H9 (cell line): ENCODE measurements around the gene ENTR1. TPM values are rescaled to one million over a fixed set of nuclear protein-coding genes. Genes with fewer than 3 reads are reported as not detected.

Source experiments
- DNase-seq: peaks from one replicate; pipeline ENCODE4 v3.0.0-alpha.2; 2017
- H2AFZ ChIP-seq: one replicate; pipeline ENCODE4 v1.6.1; 2013; ENCODE audit warnings: mild to moderate bottlenecking, low read length, control low read depth, moderate library complexity
- H2AK5ac ChIP-seq: 2 replicates; pipeline ENCODE4 v1.6.1; 2013; ENCODE audit warnings: low read length, control low read depth, mixed read lengths; ENCODE audit not compliant: insufficient read length
- H2BK120ac ChIP-seq: one replicate; pipeline ENCODE4 v1.6.1; 2013; ENCODE audit warnings: low read depth, mild to moderate bottlenecking, low read length, control low read depth, inconsistent platforms; ENCODE audit not compliant: poor library complexity, severe bottlenecking
- H2BK12ac ChIP-seq: 2 replicates; pipeline ENCODE4 v1.6.1; 2013; ENCODE audit warnings: low read length, control low read depth, mixed read lengths, low read depth; ENCODE audit not compliant: insufficient read length
- H2BK15ac ChIP-seq: 2 replicates; pipeline ENCODE4 v1.6.1; 2013; ENCODE audit warnings: low read depth, low read length, control low read depth
- H2BK20ac ChIP-seq: one replicate; pipeline ENCODE4 v1.6.1; 2013; ENCODE audit warnings: low read depth, mild to moderate bottlenecking, low read length, control low read depth, inconsistent platforms; ENCODE audit not compliant: poor library complexity, severe bottlenecking
- H2BK5ac ChIP-seq: 2 replicates; pipeline ENCODE4 v1.6.1; 2013; ENCODE audit warnings: low read length, control low read depth, mixed read lengths; ENCODE audit not compliant: insufficient read length
- H3K14ac ChIP-seq: 2 replicates; pipeline ENCODE4 v1.6.1; 2013; ENCODE audit warnings: low read length, control low read depth; ENCODE audit not compliant: insufficient read depth
- H3K18ac ChIP-seq: 2 replicates; pipeline ENCODE4 v1.6.1; 2013; ENCODE audit warnings: low read depth, mild to moderate bottlenecking, mixed read lengths, low read length, control low read depth; ENCODE audit not compliant: insufficient read length
- H3K23ac ChIP-seq: 2 replicates; pipeline ENCODE4 v1.6.1; 2013; ENCODE audit warnings: low read length, control low read depth, mixed read lengths, low read depth; ENCODE audit not compliant: insufficient read length
- H3K23me2 ChIP-seq: 2 replicates; pipeline ENCODE4 v1.6.1; 2013; ENCODE audit warnings: low read depth, mild to moderate bottlenecking, mixed read lengths, low read length, control low read depth; ENCODE audit not compliant: insufficient read length, poor library complexity, severe bottlenecking
- H3K27ac ChIP-seq: 2 replicates; pipeline ENCODE4 v1.5.1; 2013; ENCODE audit warnings: low read length, control low read depth, mixed read lengths, low read depth; ENCODE audit not compliant: insufficient read length
- H3K27me3 ChIP-seq: 2 replicates; pipeline ENCODE4 v1.6.1; 2013; ENCODE audit warnings: low read length, control low read depth, inconsistent platforms; ENCODE audit not compliant: insufficient read depth
- H3K4ac ChIP-seq: 2 replicates; pipeline ENCODE4 v1.6.1; 2013; ENCODE audit warnings: low read depth, mild to moderate bottlenecking, control low read depth, inconsistent platforms, low read length, moderate library complexity
- H3K4me1 ChIP-seq: 2 replicates; pipeline ENCODE4 v1.6.1; 2013; ENCODE audit warnings: low read length, control low read depth, inconsistent platforms; ENCODE audit not compliant: insufficient read depth
- H3K4me2 ChIP-seq: 2 replicates; pipeline ENCODE4 v1.6.1; 2013; ENCODE audit warnings: low read length, control low read depth, mixed read lengths; ENCODE audit not compliant: insufficient read length, insufficient read depth
- H3K56ac ChIP-seq: 2 replicates; pipeline ENCODE4 v1.6.1; 2013; ENCODE audit warnings: low read depth, mild to moderate bottlenecking, mixed read lengths, low read length, control low read depth; ENCODE audit not compliant: insufficient read length
- H3K79me1 ChIP-seq: 2 replicates; pipeline ENCODE4 v1.6.1; 2013; ENCODE audit warnings: low read depth, mild to moderate bottlenecking, moderate library complexity, low read length, control low read depth, inconsistent platforms; ENCODE audit not compliant: insufficient read depth, poor library complexity, severe bottlenecking
- H3K79me2 ChIP-seq: 2 replicates; pipeline ENCODE4 v1.6.1; 2013; ENCODE audit warnings: low read length, control low read depth, inconsistent platforms; ENCODE audit not compliant: insufficient read depth
- H3K9ac ChIP-seq: 2 replicates; pipeline ENCODE4 v1.6.1; 2013; ENCODE audit warnings: low read length, control low read depth, mixed read lengths; ENCODE audit not compliant: insufficient read length; ENCODE audit errors: extremely low read depth
- H3K9me3 ChIP-seq: one replicate; pipeline ENCODE4 v1.6.1; 2013; ENCODE audit warnings: low read depth, low read length, inconsistent platforms; ENCODE audit not compliant: control insufficient read depth
- H3T11ph ChIP-seq: one replicate; pipeline ENCODE4 v1.6.1; 2013; ENCODE audit warnings: mild to moderate bottlenecking, low read length, control low read depth, inconsistent platforms
- H4K20me1 ChIP-seq: one replicate; pipeline ENCODE4 v1.6.1; 2013; ENCODE audit not compliant: control insufficient read depth, insufficient read length, insufficient read depth
- H4K5ac ChIP-seq: 2 replicates; pipeline ENCODE4 v1.6.1; 2013; ENCODE audit warnings: low read depth, mild to moderate bottlenecking, mixed read lengths, low read length, control low read depth; ENCODE audit not compliant: insufficient read length
- H4K8ac ChIP-seq: replicated peaks from 2 replicates; pipeline ENCODE4 v1.6.1; 2013; ENCODE audit warnings: low read length, control low read depth, mixed read lengths, low read depth; ENCODE audit not compliant: insufficient read length
- H4K91ac ChIP-seq: 2 replicates; pipeline ENCODE4 v1.6.1; 2013; ENCODE audit warnings: low read depth, mild to moderate bottlenecking, moderate library complexity, mixed read lengths, low read length, control low read depth; ENCODE audit not compliant: insufficient read length
- H3K27ac Mint-ChIP-seq, 3 experiments: 2 replicates in 2 of 3; 3 replicates in 1 of 3; pipeline ENCODE4 v1.8.0; 2020 to 2021; ENCODE audit warnings: mixed read lengths in 3 of 3, mild to moderate bottlenecking in 1 of 3, moderate library complexity in 1 of 3
- H3K27me3 Mint-ChIP-seq: 2 replicates; pipeline ENCODE4 v1.8.0; 2021; ENCODE audit warnings: low read depth, mild to moderate bottlenecking, moderate library complexity, mixed read lengths
- H3K36me3 Mint-ChIP-seq, 3 experiments: 2 replicates in 2 of 3; 3 replicates in 1 of 3; pipeline ENCODE4 v1.8.0; 2020 to 2021; ENCODE audit warnings: low read depth in 3 of 3, mixed read lengths in 3 of 3; ENCODE audit not compliant: insufficient read depth in 1 of 3
- H3K4me1 Mint-ChIP-seq, 2 experiments: 2 replicates each; pipeline ENCODE4 v1.8.0; 2020; ENCODE audit warnings: mixed read lengths in 2 of 2
- H3K4me3 Mint-ChIP-seq, 2 experiments: 2 replicates in 1 of 2; 3 replicates in 1 of 2; pipeline ENCODE4 v1.8.0; 2020 to 2021; ENCODE audit warnings: mild to moderate bottlenecking in 2 of 2, mixed read lengths in 2 of 2, moderate library complexity in 1 of 2
- H3K9me3 Mint-ChIP-seq, 2 experiments: 2 replicates in 1 of 2; 3 replicates in 1 of 2; pipeline ENCODE4 v1.8.0; 2020; ENCODE audit warnings: mild to moderate bottlenecking in 2 of 2, mixed read lengths in 2 of 2, moderate library complexity in 1 of 2
- WGBS: extraction: QIAGEN DNeasy Blood & Tissue Kit; methylation state at CpG from one replicate; pipeline ENCODE4 v1.1.7; 2013; ENCODE audit warnings: missing lambda C conversion rate, low lambda C conversion rate, mixed read lengths; ENCODE audit not compliant: insufficient read length; ENCODE audit errors: extremely low coverage; 5-methylcytosine and 5-hydroxymethylcytosine counted together
- total RNA-seq: library from RNA; stranded (reverse); gene quantifications from 2 replicates; pipeline ENCODE4 v1.2.1, GENCODE V29; 2021
- TF ChIP-seq, protein P1 (sequence below): fragments of 200-600 bp; sonication (generic); conservative IDR thresholded peaks from 3 replicates; pipeline ENCODE4 v1.8.0; 2021; ENCODE audit warnings: antibody characterized with exemption, mild to moderate bottlenecking

Gene ENTR1
- total RNA-seq, 1 experiment from 2014 or later: 108 TPM

DNA sequence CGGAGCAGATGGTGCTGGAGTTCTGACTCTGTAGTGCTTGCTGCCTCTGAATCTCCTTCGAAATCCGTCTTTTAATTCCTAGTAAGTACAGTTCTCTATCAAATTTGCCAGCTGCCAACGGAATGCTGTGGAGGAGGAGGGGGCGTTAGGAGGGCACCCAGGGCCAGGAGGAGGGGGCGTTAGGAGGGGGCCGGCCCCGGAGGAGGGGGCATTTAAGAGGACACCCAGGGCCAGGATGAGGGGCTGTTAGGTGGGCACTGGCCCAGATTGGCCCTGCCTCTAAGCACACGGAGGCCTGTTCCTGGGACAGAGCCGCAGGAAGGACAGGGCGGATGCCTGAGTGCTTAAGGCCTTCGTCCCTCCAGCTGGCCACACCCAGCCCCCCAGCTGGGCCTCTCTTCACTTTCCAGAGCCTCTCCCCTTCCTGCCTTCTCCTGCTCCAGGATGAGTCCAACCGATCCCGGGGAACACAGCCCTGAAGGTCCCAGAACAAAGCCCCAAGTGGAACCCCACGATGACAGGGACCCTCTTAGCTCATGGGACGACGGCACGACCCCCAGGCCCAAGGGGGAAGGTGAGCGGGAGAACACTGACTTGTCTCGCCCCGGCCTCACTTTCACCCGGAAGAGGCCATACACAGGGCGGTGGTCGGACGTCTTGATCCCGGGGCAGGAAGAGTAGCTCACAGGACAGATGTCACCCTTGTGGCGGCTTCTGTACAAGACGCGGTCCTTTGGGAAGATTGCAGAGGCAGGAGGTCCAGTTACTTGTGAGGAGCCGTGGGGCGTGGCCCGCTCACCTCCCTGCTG is 19.5 kb upstream of the ENTR1 start:
- no peaks in the 10 kb centered on the region for H3K9me3 Mint-ChIP-seq
- Histone ChIP-seq H2BK120ac (no peak overlapping the region), H3K18ac (no peak overlapping the region), H2BK15ac (no peak overlapping the region), H2BK20ac (no peak overlapping the region), H3K4me1 (no peaks in the 10 kb centered on the region), H3K4ac (no peak overlapping the region), H3K4me2 (no peak overlapping the region), H3K23me2 (no peaks in the 10 kb centered on the region), H3K56ac (no peak overlapping the region), H4K8ac (no peak overlapping the region), H3K23ac (no peak overlapping the region), H3K9me3 (no peaks in the 10 kb centered on the region), H3K9ac (no peak overlapping the region), H3K79me1 (no peaks in the 10 kb centered on the region), H3K27ac (no peak overlapping the region), H2AK5ac (no peak overlapping the region), H4K91ac (no peak overlapping the region), H2AFZ (no peak overlapping the region), H3K27me3 (no peaks in the 10 kb centered on the region), H3K79me2 (no peaks in the 10 kb centered on the region), H4K5ac (no peak overlapping the region), H2BK5ac (no peak overlapping the region), H4K20me1 (no peaks in the 10 kb centered on the region), H2BK12ac (no peak overlapping the region), H3T11ph (no peak overlapping the region), H3K14ac (no peak overlapping the region)
- H3K4me3 Mint-ChIP-seq: no peak overlapping the region
- no peak overlapping the region; a peak in 2 of 7 replicates for H3K27ac Mint-ChIP-seq
- H3K4me1 Mint-ChIP-seq: 0 out of 4 replicates have a peak, but pooled peaks cover 0 to 2% of the 10 kb centered on the region in 2 experiments
- TF ChIP-seq, protein P1, sequence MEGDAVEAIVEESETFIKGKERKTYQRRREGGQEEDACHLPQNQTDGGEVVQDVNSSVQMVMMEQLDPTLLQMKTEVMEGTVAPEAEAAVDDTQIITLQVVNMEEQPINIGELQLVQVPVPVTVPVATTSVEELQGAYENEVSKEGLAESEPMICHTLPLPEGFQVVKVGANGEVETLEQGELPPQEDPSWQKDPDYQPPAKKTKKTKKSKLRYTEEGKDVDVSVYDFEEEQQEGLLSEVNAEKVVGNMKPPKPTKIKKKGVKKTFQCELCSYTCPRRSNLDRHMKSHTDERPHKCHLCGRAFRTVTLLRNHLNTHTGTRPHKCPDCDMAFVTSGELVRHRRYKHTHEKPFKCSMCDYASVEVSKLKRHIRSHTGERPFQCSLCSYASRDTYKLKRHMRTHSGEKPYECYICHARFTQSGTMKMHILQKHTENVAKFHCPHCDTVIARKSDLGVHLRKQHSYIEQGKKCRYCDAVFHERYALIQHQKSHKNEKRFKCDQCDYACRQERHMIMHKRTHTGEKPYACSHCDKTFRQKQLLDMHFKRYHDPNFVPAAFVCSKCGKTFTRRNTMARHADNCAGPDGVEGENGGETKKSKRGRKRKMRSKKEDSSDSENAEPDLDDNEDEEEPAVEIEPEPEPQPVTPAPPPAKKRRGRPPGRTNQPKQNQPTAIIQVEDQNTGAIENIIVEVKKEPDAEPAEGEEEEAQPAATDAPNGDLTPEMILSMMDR: 0 out of 3 replicates have a peak, but pooled peaks have one; percentile 9
- no peak for DNase-seq
- no peaks in the 10 kb centered on the region for H3K27me3 Mint-ChIP-seq
- H3K36me3 Mint-ChIP-seq: peaks cover 4 to 34% (median 26%) of the 10 kb centered on the region in 3 experiments; a peak in 6 of 7 replicates
- WGBS: no CpG with 5 or more reads among the region's 32 CpGs
